MCF 10A (cell line): ENCODE data around the gene TMEM30A. TPM values are rescaled to one million over a fixed set of nuclear protein-coding genes. Genes with fewer than 3 reads are reported as not detected.

Source experiments
- BruUV-seq: library from RNA; stranded (reverse); fragments of 400-500 nt; replicated peaks from 2 replicates; lab custom pipeline; 2021; lab: Mats Ljungman, UMichigan
- CTCF ChIA-PET: fragments of 300-600 bp; sonication (Branson Sonifier 250); formaldehyde crosslinking; extraction: SDS; loops from one replicate; lab custom pipeline; 2021; ENCODE audit warnings: antibody characterized with exemption, inconsistent platforms; lab: Yijun Ruan, JAX
- POLR2A ChIA-PET: fragments of 300-600, 350-650 bp; sonication (Branson Sonifier 250); formaldehyde crosslinking; extraction: SDS; loops from one replicate; lab custom pipeline; 2020; ENCODE audit warnings: antibody characterized with exemption, inconsistent platforms; lab: Yijun Ruan, JAX
- DNase-seq: peaks from one replicate; pipeline ENCODE4 v3.0.0-alpha.2; 2018; ENCODE audit not compliant: unreplicated experiment
- H3K27ac Mint-ChIP-seq: one replicate; pipeline ENCODE4 v1.8.0; 2022; ENCODE audit warnings: mild to moderate bottlenecking, low read depth, mixed read lengths; ENCODE audit not compliant: unreplicated experiment
- H3K27me3 Mint-ChIP-seq: one replicate; pipeline ENCODE4 v1.8.0; 2022; ENCODE audit warnings: mixed read lengths; ENCODE audit not compliant: insufficient read depth, unreplicated experiment
- H3K36me3 Mint-ChIP-seq: one replicate; pipeline ENCODE4 v1.8.0; 2022; ENCODE audit warnings: mild to moderate bottlenecking, moderate library complexity, mixed read lengths; ENCODE audit not compliant: insufficient read depth, unreplicated experiment
- H3K4me1 Mint-ChIP-seq: one replicate; pipeline ENCODE4 v1.8.0; 2022; ENCODE audit warnings: mixed read lengths; ENCODE audit not compliant: insufficient read depth, unreplicated experiment
- H3K4me3 Mint-ChIP-seq: one replicate; pipeline ENCODE4 v1.8.0; 2022; ENCODE audit warnings: mild to moderate bottlenecking, moderate library complexity, mixed read lengths; ENCODE audit not compliant: unreplicated experiment
- H3K9me3 Mint-ChIP-seq: one replicate; pipeline ENCODE4 v1.8.0; 2022; ENCODE audit warnings: mixed read lengths; ENCODE audit not compliant: unreplicated experiment
- CTCF ChIP-seq: fragments of 200-600 bp; IDR thresholded peaks from one replicate; pipeline ENCODE4 v1.8.0; 2022; ENCODE audit warnings: antibody characterized with exemption, mild to moderate bottlenecking; ENCODE audit not compliant: unreplicated experiment
- intact Hi-C: fragments of 100-400 bp; cut with micrococcal nuclease; formaldehyde crosslinking; loops from 2 replicates; pipeline ENCODE4 v1.14.1; 2022
- total RNA-seq: library from RNA; stranded (reverse); gene quantifications from 2 replicates; pipeline ENCODE4 v1.2.3, GENCODE V29; 2022

The TMEM30A gene
- total RNA-seq, 1 experiment from 2014 or later: 53.7 TPM

GRCh38 chr6:75263401-75263750 lies 21.2 kb downstream of the TMEM30A start:
- peaks cover 55% of the 10 kb centered on the region for H3K36me3 Mint-ChIP-seq
- H3K27ac Mint-ChIP-seq: no peak overlapping the region
- no peaks in the 10 kb centered on the region for H3K9me3 Mint-ChIP-seq
- H3K27me3 Mint-ChIP-seq: no peaks in the 10 kb centered on the region
- DNase-seq: no peak
- no peak for TF ChIP-seq CTCF
- POLR2A ChIA-PET: interaction anchor here (1.0 kb wide), 3 partner anchors 20 to 261 kb away, joined by 3 to 7 read pairs (median 3); no protein-coding TSS in a partner anchor
- CTCF ChIA-PET: interaction anchor here (0.6 to 0.8 kb wide), 2 partner anchors 192 to 262 kb away, joined by 3 to 4 read pairs; no protein-coding TSS in a partner anchor
- H3K4me3 Mint-ChIP-seq: no peak overlapping the region
- intact Hi-C loops: no loop called here
- peaks cover 1% of the 10 kb centered on the region for H3K4me1 Mint-ChIP-seq
- no TSS peak for BruUV-seq

GRCh38 chr6:75262716-75263400 lies 21.7 kb downstream of the TMEM30A start:
- Mint-ChIP-seq H3K4me3 (no peak overlapping the region), H3K27ac (no peak overlapping the region), H3K36me3 (peaks cover 61% of the 10 kb centered on the region), H3K27me3 (no peaks in the 10 kb centered on the region), H3K9me3 (no peaks in the 10 kb centered on the region), H3K4me1 (no peaks in the 10 kb centered on the region)
- intact Hi-C loops: no loop called here
- CTCF ChIA-PET: interaction anchor here (0.6 to 1.3 kb wide), 3 partner anchors 192 to 264 kb away, joined by 3 to 4 read pairs (median 3); no protein-coding TSS in a partner anchor
- POLR2A ChIA-PET: interaction anchor here (0.9 to 1.0 kb wide), 4 partner anchors 9 to 262 kb away, joined by 3 to 7 read pairs (median 3); no protein-coding TSS in a partner anchor
- TF ChIP-seq CTCF: no peak
- no TSS peak for BruUV-seq
- no peak for DNase-seq

- H3K27me3 Mint-ChIP-seq: no peaks in the 10 kb centered on the region
- no TSS peak for BruUV-seq
- peaks cover 74% of the 10 kb centered on the region for H3K36me3 Mint-ChIP-seq
- intact Hi-C loops: no loop called here
- H3K4me3 Mint-ChIP-seq: no peak overlapping the region
- H3K9me3 Mint-ChIP-seq: no peaks in the 10 kb centered on the region
- CTCF ChIA-PET: interaction anchor here (0.6 to 1.3 kb wide), 4 partner anchors 36 to 1984 kb away, joined by 3 read pairs; no protein-coding TSS in a partner anchor
- H3K27ac Mint-ChIP-seq: no peak overlapping the region
- no peaks in the 10 kb centered on the region for H3K4me1 Mint-ChIP-seq
- no peak for DNase-seq
- POLR2A ChIA-PET: interaction anchor here (0.6 to 4.9 kb wide), 2 partner anchors 17 to 264 kb away, joined by 3 to 37 read pairs; partner anchors contain the start of gene COX7A2
- no peak for TF ChIP-seq CTCF
These were observed 23.3 kb downstream of the TMEM30A start for GRCh38 chr6:75261299-75261698.

GRCh38 chr6:75257343-75258087 lies 27.1 kb downstream of the TMEM30A start:
- Mint-ChIP-seq H3K9me3 (no peaks in the 10 kb centered on the region), H3K27me3 (no peaks in the 10 kb centered on the region), H3K27ac (no peak overlapping the region), H3K4me3 (no peak overlapping the region), H3K4me1 (no peaks in the 10 kb centered on the region), H3K36me3 (peaks cover 86% of the 10 kb centered on the region)
- CTCF ChIA-PET: interaction anchor here (1.5 to 2.1 kb wide), 3 partner anchors 9 to 269 kb away, joined by 4 to 8 read pairs (median 7); no protein-coding TSS in a partner anchor
- intact Hi-C loops: no loop called here
- BruUV-seq: no TSS peak
- POLR2A ChIA-PET: interaction anchor here (0.5 to 4.9 kb wide), 3 partner anchors 13 to 1555 kb away, joined by 4 to 37 read pairs (median 9); partner anchors contain the start of genes COX7A2 and TMEM30A
- no peak for DNase-seq
- no peak for TF ChIP-seq CTCF
